Stimulated activated CD4-positive, alpha-beta T cell treated with anti-CD3 and anti-CD28 coated beads, Interleukin-12 subunit alpha, Interleukin-12 subunit beta, amount 100 ng/mL, for 48 hours (primary cell): ENCODE measurements around the gene CSF2RB.

Experiments used
- DNase-seq, 3 donors: peaks; one replicate each; pipeline ENCODE4 v3.0.0-alpha.2; 2020; ENCODE audit warnings: low read depth in 2 of 3, low spot score in 1 of 3

Gene CSF2RB

GRCh38 chr22:36913427-36914389 is at the start of gene CSF2RB:
Gene CSF2RB, plus strand, starts transcription at chr22:36913628. Its CDS starts 8,580 bp downstream, at chr22:36922208.
- DNase-seq, result no peak

GRCh38 chr22:36863979-36864378 is 49.4 kb upstream of the CSF2RB start:
- DNase-seq, result no peak

GRCh38 chr22:36864454-36865215 is 48.8 kb upstream of the CSF2RB start:
- no peak for DNase-seq

- DNase-seq, result no peak
These were observed 48.1 kb upstream of the CSF2RB start for GRCh38 chr22:36865346-36865745.

DNA sequence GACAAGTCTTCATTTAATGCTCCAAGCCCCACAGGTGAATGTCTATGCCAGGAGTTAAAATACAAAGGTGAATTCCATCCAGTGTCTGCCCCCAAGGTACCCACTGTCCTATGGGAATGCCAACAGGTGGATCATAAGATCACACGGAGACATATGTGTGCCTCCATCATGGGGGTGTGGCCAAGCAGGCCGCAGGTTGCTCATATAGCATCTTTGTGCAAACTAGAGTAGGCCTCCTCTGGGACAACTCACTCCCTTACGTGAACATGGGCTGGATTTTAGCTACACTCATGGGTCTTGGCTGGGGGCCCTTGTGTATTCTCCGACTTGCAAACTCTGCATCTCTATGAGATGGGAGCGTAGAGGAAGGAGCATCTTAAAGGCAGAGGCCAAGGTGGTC is 45.7 kb upstream of the CSF2RB start:
- no peak for DNase-seq

GRCh38 chr22:36868546-36869181 is 44.8 kb upstream of the CSF2RB start:
- no peak for DNase-seq

GRCh38 chr22:36870250-36870649 is 43.2 kb upstream of the CSF2RB start:
- no peak for DNase-seq

DNA sequence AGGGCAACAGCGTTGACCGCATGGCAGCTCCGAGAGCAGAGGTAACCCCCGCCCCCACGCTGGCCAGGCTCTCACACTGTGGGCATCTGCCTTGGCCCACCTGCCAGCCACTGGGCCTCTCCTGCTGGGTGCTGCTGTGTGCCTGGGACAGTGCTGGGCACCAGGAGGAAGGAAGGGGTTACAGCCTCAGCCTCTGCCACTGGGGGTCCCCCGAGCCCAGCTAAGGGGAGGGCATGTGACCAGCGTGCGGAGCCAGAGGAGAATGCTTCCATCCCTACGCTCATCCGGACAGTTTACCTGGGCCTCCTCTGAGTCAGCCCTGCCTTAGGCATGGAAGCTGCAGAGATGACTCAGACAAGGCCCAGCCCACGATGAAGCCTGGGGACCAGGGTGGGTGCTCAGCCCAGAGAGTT is 41.8 kb upstream of the CSF2RB start:
- no peak for DNase-seq

- no peak for DNase-seq
These were observed 41.3 kb upstream of the CSF2RB start for GRCh38 chr22:36872084-36872483.

DNA sequence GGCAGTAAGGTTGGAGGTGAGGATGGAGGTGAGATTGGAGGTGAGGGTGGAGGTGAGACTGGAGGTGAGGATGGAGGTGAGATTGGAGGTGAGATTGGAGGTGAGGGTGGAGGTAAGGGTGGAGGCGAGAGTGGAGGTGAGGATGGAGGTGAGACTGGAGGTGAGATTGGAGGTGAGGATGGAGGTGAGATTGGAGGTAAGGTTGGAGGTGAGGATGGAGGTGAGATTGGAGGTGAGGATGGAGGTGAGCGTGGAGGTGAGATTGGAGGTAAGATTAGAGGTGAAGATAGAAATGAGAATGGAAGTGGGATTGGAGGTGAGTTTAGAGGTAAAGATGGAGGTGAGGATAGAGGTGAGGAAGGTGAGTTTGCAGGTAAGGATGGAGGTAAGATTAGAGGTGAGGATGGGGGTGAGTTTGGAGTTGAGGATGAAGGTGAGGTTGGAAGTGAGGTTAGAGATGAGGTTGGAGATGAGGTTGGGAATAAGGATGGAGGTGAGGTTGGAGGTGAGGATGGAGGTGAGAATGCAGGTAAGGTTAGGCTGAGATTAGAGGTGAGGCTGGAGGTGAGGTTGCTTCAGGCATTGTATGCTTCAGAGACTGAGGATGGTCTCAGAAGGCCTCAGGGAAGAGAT is 40.4 kb upstream of the CSF2RB start:
- no peak for DNase-seq

- DNase-seq, result peak; percentile 29 to 46 (median 38)
These were observed 39.7 kb upstream of the CSF2RB start for GRCh38 chr22:36873614-36874308.

DNA sequence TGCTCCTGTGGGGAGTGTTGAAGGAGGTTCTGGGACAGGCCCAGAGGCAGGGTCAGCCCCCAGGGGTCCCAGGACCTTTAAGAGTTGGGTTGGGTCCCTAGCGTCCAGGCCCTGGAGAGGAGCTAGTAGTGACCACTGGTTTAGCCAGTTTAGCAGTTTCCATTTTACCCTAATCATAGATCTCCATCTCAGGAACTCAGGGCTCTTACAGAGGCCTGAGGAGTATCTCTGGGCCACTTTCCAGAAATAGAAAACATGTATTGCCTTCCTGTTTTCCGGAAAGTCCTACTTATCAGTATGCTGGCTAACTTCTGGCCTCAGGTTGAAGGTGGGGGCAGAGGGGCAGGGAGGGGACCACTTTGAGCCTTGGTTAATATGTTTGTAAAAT is 39.1 kb upstream of the CSF2RB start:
- no peak for DNase-seq

DNA sequence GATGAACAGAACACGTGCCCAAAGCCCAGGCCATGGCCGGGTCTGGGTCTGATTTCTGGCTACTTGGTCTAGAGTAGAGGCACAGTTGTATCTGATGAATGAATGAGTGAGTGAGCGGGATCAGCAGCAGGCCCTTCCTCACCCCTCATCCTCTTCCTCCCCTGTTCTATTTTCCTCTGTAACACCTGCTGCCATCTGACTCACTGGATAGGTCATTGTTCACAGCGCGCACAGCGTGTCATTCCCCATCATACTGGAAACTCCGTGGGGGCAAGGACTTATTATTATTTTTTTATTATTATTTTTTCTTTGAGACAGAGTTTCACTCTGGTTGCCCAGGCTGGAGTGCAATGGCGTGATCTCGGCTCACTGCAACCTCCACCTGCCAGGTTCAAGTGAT is 38.7 kb upstream of the CSF2RB start:
- no peak for DNase-seq

- DNase-seq, result no peak
These were observed 37.7 kb upstream of the CSF2RB start for GRCh38 chr22:36875741-36876140.

GRCh38 chr22:36879775-36880174 is 33.7 kb upstream of the CSF2RB start:
- DNase-seq, result no peak

GRCh38 chr22:36881504-36882245 is 31.8 kb upstream of the CSF2RB start:
- DNase-seq, result no peak

GRCh38 chr22:36884349-36885158 is 28.9 kb upstream of the CSF2RB start:
- DNase-seq, result no peak

DNA sequence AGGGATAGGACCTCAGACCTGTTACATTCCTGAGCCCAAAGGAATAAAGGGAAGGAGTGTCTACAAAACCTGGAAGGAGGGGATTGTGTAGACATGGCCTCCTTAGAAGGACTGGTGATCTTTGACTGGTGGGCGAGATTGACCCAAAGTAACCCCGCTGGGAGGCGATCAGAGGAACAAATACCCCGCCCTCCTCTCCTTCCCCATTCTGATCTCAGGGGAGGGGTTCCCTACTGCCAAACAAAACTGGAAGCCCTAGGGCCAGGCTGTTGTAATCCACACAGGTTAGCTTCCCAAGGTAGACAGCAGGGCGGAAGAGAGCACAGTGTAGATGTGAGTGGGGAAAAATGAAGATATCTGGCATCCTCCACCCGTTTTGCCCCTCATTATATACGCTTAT is 28.0 kb upstream of the CSF2RB start:
- DNase-seq, result no peak

DNA sequence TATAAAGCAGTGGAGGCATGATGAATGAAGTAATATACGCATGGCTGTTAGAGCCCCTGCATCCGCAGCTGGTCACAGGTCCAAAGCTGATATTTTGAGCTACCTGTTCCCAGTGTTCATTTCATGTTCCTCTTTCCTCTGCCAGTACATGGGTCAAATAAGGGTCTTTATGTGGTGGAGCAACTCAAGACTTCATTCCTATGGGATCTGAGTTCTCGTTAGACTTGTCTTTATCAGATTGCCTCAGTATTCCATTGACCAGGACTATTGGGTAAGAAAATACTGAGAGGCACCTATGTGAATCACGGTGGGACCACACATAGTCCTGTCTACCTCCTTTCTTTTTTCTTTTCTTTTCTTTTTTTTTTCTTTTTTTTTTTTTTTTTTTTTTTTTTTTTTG is 27.4 kb upstream of the CSF2RB start:
- no peak for DNase-seq
